Measurements from ENCODE around the gene KLHL2. TPM values are rescaled to one million over a fixed set of nuclear protein-coding genes. Genes with fewer than 3 reads are reported as not detected.
"Not testable (repeated sequence)": the region's sequence is repeated elsewhere in the genome, so short reads cannot be mapped to it uniquely, and the experiment has no call there.

Gene KLHL2
- total RNA-seq, 2 experiments from 2014 or later, result 27.4 to 28.6 TPM

GRCh38 chr4:165208221-165208652 lies 876 bp downstream of the KLHL2 start:
- POLR2A ChIA-PET, result interaction anchor here (1.0 to 1.8 kb wide), 2 partner anchors 11 to 115 kb away, joined by 4 read pairs; no protein-coding TSS in a partner anchor
- H3K4me3 Mint-ChIP-seq, result peak overlapping the region; percentile 89
- H3K36me3 Mint-ChIP-seq (ENCODE audit: low read depth), result peaks cover 20% of the 10 kb centered on the region
- peak overlapping the region; percentile 79 for H3K27ac Mint-ChIP-seq
- no peaks in the 10 kb centered on the region for H3K9me3 Mint-ChIP-seq
- H3K27me3 Mint-ChIP-seq, result no peaks in the 10 kb centered on the region
- CTCF ChIA-PET, result interaction anchor here (1.6 kb wide), 1 partner anchor 95 kb away, joined by 7 read pairs; the partner anchor contains the start of gene TMEM192
- no peak for DNase-seq
- peaks cover 73% of the 10 kb centered on the region for H3K4me1 Mint-ChIP-seq

DNA sequence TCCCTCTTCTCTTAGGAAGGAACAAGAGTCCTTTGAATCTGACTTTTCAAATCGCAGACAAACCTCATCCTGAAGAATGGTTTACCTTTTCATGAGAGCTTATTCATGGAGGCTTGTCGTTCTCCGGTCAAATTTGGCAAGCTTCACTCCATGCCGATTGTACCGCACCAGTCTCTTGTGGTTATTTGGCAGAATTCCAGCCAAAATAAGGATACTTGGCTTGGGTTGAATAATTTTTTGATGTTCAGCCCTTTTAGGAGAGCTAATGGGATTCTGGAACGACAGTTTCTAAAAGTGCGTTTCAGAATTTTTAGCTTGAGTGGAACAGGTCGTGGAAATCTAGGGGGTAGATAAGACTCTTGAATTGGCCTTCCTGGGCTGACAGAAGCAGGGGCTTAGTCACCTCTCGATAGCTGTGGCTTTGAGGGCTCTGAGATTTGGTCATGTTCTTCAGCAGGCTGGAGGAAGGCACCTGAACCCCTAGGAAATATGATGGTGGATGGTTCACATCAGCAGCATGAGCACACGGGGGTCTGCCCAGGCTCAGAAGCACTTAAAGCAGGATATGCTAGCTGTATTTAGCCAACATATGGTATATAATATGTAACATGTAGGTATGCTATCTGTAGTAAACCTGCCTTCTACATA lies 1.5 kb downstream of the KLHL2 start:
- Mint-ChIP-seq H3K27me3 (no peaks in the 10 kb centered on the region), H3K4me3 (peak overlapping the region; percentile 89), H3K9me3 (no peaks in the 10 kb centered on the region), H3K4me1 (peaks cover 72% of the 10 kb centered on the region), H3K36me3 (ENCODE audit: low read depth) (peaks cover 23% of the 10 kb centered on the region), H3K27ac (peak overlapping the region; percentile 27)
- DNase-seq, result peak; percentile 24
- ChIA-PET POLR2A (interaction anchor here (1.0 to 1.8 kb wide), 2 partner anchors 12 to 115 kb away, joined by 4 read pairs; no protein-coding TSS in a partner anchor), CTCF (interaction anchor here (1.6 kb wide), 1 partner anchor 96 kb away, joined by 7 read pairs; the partner anchor contains the start of gene TMEM192)

GRCh38 chr4:165209796-165210195 lies 2.4 kb downstream of the KLHL2 start:
- H3K4me3 Mint-ChIP-seq, result no peak overlapping the region
- ChIA-PET CTCF (interaction anchor here (0.6 to 1.6 kb wide), 2 partner anchors 97 to 193 kb away, joined by 3 to 7 read pairs; partner anchors contain the start of gene TMEM192), POLR2A (no interaction called here)
- H3K9me3 Mint-ChIP-seq, result no peaks in the 10 kb centered on the region
- no peak for DNase-seq
- peaks cover 71% of the 10 kb centered on the region for H3K4me1 Mint-ChIP-seq
- no peak overlapping the region for H3K27ac Mint-ChIP-seq
- H3K36me3 Mint-ChIP-seq (ENCODE audit: low read depth), result peaks cover 23% of the 10 kb centered on the region
- no peaks in the 10 kb centered on the region for H3K27me3 Mint-ChIP-seq

GRCh38 chr4:165210566-165210965 lies 3.2 kb downstream of the KLHL2 start:
- H3K27me3 Mint-ChIP-seq, result no peaks in the 10 kb centered on the region
- H3K27ac Mint-ChIP-seq, result no peak overlapping the region
- H3K4me3 Mint-ChIP-seq, result no peak overlapping the region
- ChIA-PET CTCF (no interaction called here), POLR2A (no interaction called here)
- H3K9me3 Mint-ChIP-seq, result no peaks in the 10 kb centered on the region
- peaks cover 23% of the 10 kb centered on the region for H3K36me3 Mint-ChIP-seq (ENCODE audit: low read depth)
- peaks cover 70% of the 10 kb centered on the region for H3K4me1 Mint-ChIP-seq
- no peak for DNase-seq

- POLR2A ChIA-PET, DNase-seq, H3K27me3 Mint-ChIP-seq, H3K27ac Mint-ChIP-seq, H3K9me3 Mint-ChIP-seq, H3K4me3 Mint-ChIP-seq, CTCF ChIA-PET: not testable (repeated sequence)
- Mint-ChIP-seq H3K36me3 (ENCODE audit: low read depth) (peaks cover 24% of the 10 kb centered on the region), H3K4me1 (peaks cover 78% of the 10 kb centered on the region)
These were observed 5.3 kb downstream of the KLHL2 start for GRCh38 chr4:165212647-165213046.

DNA sequence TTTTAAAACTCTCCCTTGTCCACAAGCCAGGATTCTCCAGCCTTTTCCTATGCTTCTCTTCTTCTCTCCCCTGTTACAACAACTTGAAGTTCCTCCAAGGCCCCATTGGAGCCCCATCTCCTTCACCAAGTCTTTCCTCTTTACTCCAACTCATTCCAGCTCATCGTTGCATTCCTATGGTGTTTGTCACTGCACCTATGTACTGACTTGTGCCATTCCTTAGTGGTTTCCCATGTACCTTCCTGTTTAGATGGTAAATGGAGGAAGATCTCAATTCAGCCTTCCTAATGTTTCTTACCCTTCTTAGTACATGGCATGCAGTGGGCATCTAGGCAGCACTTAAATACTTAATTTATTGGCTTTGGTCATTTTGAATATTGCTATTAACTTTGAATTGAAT lies 6.0 kb downstream of the KLHL2 start:
- CTCF ChIA-PET, H3K9me3 Mint-ChIP-seq, H3K4me3 Mint-ChIP-seq, DNase-seq, H3K27me3 Mint-ChIP-seq, H3K27ac Mint-ChIP-seq, POLR2A ChIA-PET: not testable (repeated sequence)
- Mint-ChIP-seq H3K4me1 (peaks cover 81% of the 10 kb centered on the region), H3K36me3 (ENCODE audit: low read depth) (peaks cover 27% of the 10 kb centered on the region)

- CTCF ChIA-PET, H3K27ac Mint-ChIP-seq, H3K27me3 Mint-ChIP-seq, H3K4me3 Mint-ChIP-seq, DNase-seq, H3K9me3 Mint-ChIP-seq: not testable (repeated sequence)
- POLR2A ChIA-PET, result interaction anchor here (1.0 kb wide), 1 partner anchor 115 kb away, joined by 3 read pairs; no protein-coding TSS in a partner anchor
- Mint-ChIP-seq H3K4me1 (peaks cover 76% of the 10 kb centered on the region), H3K36me3 (ENCODE audit: low read depth) (peaks cover 29% of the 10 kb centered on the region)
These were observed 6.8 kb downstream of the KLHL2 start for GRCh38 chr4:165213991-165214709.

- Mint-ChIP-seq H3K27ac (peak overlapping the region; percentile 75), H3K4me1 (peaks cover 66% of the 10 kb centered on the region), H3K4me3 (peak overlapping the region; percentile 33), H3K36me3 (ENCODE audit: low read depth) (peaks cover 28% of the 10 kb centered on the region)
- H3K9me3 Mint-ChIP-seq, CTCF ChIA-PET, H3K27me3 Mint-ChIP-seq: not testable (repeated sequence)
- POLR2A ChIA-PET, result interaction anchor here (1.0 kb wide), 1 partner anchor 114 kb away, joined by 3 read pairs; no protein-coding TSS in a partner anchor
- DNase-seq, result peak; percentile 50
These were observed 7.8 kb downstream of the KLHL2 start for GRCh38 chr4:165215034-165215751.

GRCh38 chr4:165215761-165216487 lies 8.6 kb downstream of the KLHL2 start:
- Mint-ChIP-seq H3K27ac (peak overlapping the region; percentile 75), H3K4me3 (peak overlapping the region; percentile 33), H3K36me3 (ENCODE audit: low read depth) (peaks cover 28% of the 10 kb centered on the region), H3K4me1 (peaks cover 60% of the 10 kb centered on the region)
- H3K27me3 Mint-ChIP-seq, POLR2A ChIA-PET, DNase-seq, CTCF ChIA-PET, H3K9me3 Mint-ChIP-seq: not testable (repeated sequence)

- H3K36me3 Mint-ChIP-seq (ENCODE audit: low read depth), result peaks cover 40% of the 10 kb centered on the region
- H3K27me3 Mint-ChIP-seq, result no peaks in the 10 kb centered on the region
- H3K9me3 Mint-ChIP-seq, result no peaks in the 10 kb centered on the region
- no peak overlapping the region for H3K4me3 Mint-ChIP-seq
- DNase-seq, result no peak
- H3K27ac Mint-ChIP-seq, result no peak overlapping the region
- ChIA-PET CTCF (no interaction called here), POLR2A (no interaction called here)
- peaks cover 65% of the 10 kb centered on the region for H3K4me1 Mint-ChIP-seq
These were observed 10.0 kb downstream of the KLHL2 start for GRCh38 chr4:165217325-165217724.

DNA sequence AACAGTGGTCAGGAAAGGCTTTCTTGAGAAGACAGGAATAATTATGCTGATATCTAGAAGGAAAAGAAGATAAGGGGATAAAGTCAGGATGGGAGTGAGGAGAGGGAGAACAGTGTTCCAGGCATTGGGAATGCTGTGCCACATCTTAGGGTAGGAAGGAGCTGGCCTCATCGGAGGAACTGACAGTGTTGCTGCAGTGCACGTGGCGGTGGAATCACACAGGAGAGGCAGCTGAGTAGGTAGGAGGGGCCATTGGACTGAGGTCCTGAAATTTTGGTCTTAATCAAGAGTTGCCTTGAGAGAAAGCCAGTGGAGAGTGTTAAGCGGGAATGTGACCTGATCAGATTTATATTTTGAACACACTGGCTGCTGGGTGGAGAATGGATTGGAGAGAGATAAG lies 13.9 kb downstream of the KLHL2 start:
- Mint-ChIP-seq H3K36me3 (ENCODE audit: low read depth) (peaks cover 55% of the 10 kb centered on the region), H3K4me1 (peaks cover 49% of the 10 kb centered on the region), H3K27ac (peak overlapping the region; percentile 1)
- CTCF ChIA-PET, H3K4me3 Mint-ChIP-seq, H3K9me3 Mint-ChIP-seq, POLR2A ChIA-PET, DNase-seq, H3K27me3 Mint-ChIP-seq: not testable (repeated sequence)

- H3K27me3 Mint-ChIP-seq, POLR2A ChIA-PET, H3K9me3 Mint-ChIP-seq, CTCF ChIA-PET, DNase-seq, H3K4me3 Mint-ChIP-seq: not testable (repeated sequence)
- Mint-ChIP-seq H3K27ac (peak overlapping the region; percentile 78), H3K36me3 (ENCODE audit: low read depth) (peaks cover 54% of the 10 kb centered on the region), H3K4me1 (peaks cover 41% of the 10 kb centered on the region)
These were observed 14.8 kb downstream of the KLHL2 start for GRCh38 chr4:165221993-165222650.

Data from activated CD4-positive, alpha-beta memory T cell treated with anti-CD3 and anti-CD28 coated beads, Interleukin-2, amount 10 ng/mL, durations not matched to agents 7 days and 5 days (primary cell).